NCI-H2029 (cell line): ENCODE results near the gene GPRIN3.
A peak's percentile ranks its signal among the peaks of the same experiment; 100 is the strongest.
"Not testable (repeated sequence)": the region's sequence is repeated elsewhere in the genome, so short reads cannot be mapped to it uniquely, and the experiment has no call there.

Experiments used
- DNase-seq: peaks from one replicate; lab custom pipeline; 2025; lab: John Stamatoyannopoulos, UW

GPRIN3 gene

DNA sequence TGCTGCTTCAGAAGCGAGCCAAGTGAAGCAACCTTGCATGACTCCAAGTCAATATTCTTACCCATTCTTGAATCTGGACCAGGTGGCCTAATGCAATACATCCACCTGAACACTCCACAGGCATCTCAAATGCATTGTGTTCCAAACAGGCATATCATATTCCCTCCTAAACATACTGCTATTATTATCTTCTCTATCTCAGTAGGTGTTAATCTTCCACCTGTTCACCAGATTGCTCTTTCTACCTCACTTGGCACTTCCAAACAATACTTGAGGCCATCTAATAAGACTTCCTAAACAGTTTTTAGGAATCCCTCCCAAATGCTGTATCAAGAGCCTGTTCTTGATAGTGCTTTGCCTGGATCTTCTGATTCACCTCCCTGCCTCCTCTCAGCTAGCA is 90.7 kb downstream of the GPRIN3 start:
- DNase-seq, result no peak

DNA sequence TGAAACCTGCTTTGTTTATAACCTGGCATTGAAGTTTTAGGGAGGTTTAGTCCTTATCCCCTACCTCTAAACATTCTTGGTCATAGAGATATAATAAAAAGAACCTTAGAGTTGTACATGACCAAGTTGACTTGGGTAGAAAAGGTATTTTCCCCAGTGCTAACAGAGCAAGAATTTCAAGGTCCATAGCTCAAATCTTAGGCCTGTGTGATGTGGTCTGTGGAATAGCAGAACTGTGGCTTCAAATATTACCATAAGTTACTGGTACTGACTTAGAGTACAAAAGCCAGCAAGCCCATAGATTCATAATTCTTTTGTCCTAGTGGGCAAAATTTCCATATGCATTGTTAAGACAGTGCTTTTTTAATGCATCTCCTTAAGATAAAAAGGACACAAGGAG is 91.2 kb downstream of the GPRIN3 start:
- DNase-seq, result no peak

DNA sequence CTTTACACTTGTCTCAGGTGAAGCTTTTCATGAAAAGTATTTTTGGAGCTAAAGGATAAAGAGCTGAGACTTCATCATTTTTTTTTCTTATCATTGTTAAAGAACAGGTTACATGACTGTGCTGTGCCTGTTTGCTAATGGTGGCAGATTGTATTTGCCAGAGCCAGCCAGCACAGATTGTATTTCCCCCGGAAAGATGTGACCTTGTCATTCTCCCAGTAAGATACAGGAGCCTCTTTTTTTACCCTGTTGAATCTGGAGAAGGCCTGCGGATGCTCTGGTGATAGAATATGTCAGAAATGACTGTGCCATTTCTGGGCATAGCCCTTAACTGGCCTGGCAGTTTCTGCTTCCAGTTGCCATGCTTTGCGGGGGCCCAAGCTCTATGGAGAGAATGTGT is 91.9 kb downstream of the GPRIN3 start:
- DNase-seq, result no peak

DNA sequence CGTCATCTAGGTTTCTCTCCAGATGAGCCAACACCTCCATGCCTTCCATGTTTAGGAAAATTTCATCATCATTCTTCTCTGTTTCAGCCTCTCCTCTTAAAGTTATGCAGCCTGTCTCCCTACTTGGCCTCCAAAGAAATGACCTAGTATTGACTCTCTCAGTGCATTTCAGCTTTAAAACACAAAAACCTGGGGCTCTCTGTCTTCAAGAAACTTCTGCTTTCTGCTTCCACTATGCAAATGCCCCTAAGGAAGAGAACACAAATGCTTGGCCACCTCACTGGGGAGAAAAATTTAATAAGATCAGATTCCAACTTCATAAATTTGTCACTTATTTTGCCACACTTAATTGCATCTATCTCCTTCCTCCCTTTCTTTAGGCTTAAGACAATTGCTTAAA is 93.3 kb downstream of the GPRIN3 start:
- DNase-seq, result no peak

DNA sequence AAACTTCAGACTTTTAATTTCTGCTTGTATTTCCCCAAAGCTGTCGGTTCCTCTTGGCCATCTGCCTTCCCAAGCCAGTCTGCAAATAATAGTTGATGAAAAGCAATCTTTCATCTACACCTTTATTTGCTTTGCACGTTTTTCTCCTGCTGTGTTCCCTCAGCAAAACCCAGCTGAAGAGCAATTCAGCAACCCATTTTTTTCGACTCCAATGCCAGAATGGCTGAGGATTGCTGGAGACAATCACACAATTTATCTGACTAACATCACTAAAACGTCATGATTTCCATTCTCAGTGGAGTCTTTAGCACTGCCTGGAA is 94.3 kb downstream of the GPRIN3 start:
- no peak for DNase-seq

DNA sequence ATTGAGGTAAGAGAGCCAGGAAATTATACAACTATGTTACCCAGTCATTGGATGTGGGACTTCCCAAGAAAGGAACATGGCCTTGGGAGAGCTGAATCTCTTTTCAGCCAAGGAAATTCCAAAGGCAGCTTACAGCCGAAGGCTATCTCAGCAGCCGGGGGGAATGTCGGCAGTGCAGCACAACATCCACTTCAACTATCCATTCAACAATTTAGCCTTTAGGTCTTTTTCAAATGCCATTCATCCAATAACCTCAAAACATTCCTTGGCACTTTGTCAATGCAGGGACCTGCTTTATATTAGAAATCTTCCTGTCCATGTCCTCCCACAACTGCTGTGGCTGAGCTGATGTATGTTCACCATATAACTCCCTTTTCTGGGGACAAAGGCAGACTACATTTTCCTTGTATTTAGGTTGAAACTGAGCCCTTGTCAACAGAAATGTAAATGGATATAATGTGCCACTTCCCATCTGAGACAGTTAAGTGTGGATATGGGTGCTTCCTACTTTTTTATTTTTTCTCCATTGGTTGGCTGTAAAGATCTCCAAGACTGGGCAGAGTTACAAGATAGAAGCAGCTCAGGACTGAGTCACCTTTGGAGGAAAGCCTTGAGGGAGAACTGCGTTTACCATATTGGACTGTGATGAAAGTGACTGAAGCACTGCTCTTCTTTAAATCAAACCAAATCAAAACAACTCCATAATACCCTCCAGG is 94.8 kb downstream of the GPRIN3 start:
- DNase-seq, result no peak

DNA sequence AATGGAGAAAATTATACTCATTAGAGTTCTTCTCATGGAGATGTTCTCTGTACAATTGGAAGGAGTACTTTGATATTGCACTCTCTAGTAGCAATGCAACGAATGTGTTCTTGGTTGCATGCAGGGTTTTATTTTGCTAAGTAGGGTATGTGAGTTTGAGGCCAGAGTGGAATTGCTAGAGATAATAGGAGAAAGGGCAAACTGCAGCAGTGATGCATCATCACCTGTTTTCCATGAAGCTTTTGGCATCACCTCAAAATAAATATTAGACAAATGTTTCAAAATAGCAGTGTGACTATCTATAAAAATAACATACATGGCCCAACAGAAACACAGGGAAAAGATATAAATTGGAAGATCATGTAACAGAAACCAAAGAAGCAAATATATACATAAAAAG is 103.0 kb downstream of the GPRIN3 start:
- DNase-seq, result peak; percentile 65

DNA sequence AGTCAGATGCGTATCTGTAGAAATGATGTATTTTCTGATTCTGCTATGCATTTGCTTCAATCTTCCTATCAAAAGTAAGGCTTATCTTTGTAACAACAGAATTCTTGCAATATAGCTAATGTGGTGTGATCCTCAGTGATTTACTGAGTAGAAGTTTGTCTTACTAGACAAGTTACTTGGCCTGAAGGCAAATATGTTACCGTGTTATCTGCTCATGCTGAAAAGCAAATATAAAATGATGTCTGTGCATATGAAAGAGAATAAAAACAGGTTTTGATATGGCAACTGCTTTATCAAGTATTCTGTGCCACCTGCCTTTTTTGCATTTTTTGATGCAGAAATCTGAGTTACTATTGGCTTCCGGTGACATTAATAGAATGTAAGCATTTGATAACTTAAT is 103.7 kb downstream of the GPRIN3 start:
- no peak for DNase-seq

DNA sequence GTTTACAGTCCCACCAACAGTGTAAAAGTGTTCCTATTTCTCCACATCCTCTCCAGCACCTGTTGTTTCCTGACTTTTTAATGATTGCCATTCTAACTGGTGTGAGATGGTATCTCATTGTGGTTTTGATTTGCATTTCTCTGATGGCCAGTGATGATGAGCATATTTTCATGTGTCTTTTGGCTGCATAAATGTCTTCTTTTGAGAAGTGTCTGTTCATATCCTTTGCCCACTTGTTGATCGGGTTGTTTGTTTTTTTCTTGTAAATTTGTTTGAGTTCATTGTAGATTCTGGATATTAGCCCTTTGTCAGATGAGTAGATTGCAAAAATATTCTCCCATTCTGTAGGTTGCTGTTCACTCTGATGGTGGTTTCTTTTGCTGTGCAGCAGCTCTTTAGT is 108.2 kb downstream of the GPRIN3 start:
- not testable (repeated sequence) for DNase-seq

DNA sequence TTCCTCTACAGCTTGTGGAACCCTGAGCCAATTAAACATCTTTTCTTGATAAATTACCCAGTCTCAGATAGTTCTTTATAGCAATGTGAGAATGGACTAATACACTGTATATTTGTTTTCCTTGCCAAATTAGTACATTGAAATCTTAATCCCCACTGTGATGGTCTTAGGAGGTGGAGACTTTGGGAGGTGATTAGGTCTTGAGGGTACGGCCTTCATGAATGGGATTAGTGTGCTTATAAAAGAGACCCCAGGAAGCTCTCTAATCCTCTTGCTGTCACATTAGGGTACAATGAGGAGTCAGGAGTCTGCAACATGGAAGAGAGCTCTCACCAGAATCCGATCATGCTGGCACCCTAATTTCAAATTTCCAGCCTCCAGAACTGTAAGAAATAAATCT is 109.7 kb downstream of the GPRIN3 start:
- DNase-seq, result no peak

DNA sequence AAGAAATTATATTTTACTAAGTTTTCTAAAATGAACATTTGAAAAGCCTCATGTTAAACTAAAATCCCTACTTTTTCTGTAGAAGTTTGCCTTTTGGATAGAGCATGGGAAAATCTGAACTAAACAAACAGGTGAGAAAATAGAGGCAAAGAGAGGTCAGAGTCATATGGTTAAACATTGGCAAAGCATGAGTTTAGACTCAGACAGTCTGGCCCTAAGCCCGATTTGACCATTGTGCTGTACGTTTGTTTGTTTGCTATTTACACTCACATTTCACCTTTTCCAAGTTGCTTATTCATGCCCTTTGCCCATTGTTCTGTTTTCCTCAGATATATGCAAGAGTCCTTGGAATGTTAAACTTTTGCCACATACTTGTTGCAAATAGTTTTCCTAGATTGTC is 110.9 kb downstream of the GPRIN3 start:
- no peak for DNase-seq

DNA sequence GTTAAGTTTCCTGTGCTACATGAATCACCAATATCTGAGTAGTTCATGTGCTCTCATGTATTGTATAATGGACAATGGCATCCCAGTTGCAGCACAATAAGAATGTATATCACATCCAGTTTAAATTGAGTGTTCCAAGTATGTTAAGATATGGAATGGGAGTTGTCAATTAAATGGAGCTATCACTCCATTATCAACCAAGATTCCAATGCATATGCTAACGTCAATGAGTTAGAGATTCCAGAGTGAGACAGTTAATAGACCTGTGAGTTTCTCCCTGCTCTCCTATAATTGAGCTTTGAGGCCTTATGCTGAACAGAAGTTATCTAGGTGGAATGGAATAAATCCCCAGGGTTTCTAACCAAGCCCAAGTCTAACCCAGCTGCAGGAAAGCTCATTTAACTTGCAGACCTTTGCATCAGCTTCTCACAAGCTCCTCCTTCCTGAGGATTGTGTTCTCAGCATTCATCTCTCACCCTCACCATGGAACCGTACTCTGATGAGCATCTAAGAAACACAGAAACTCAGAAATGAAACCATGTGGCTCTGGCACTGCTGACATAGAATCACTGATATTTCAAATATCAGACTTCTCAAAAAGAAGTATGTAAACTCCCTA is 111.4 kb downstream of the GPRIN3 start:
- DNase-seq, result no peak

DNA sequence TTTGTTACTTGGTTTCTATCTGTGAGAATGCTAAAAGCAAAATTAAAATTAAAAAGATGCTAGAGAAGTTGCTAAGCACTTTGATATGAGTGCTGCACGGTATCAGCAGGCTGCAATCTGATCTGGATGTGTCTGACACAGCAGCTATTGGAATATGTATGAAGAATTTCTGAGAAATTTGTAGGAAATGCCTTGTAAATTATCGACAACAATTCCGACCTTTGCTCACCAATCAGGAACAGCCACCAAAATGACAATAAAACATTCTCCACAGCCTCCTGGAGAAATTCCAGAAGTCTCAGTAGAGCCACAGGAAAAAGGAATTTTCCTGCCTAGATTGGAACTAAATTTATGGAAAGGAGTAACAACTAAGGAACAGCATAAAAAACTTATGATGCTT is 113.8 kb downstream of the GPRIN3 start:
- no peak for DNase-seq
